ENCODE data around the gene VCL.
A peak's percentile ranks its signal among the peaks of the same experiment; 100 is the strongest.

Gene VCL

DNA sequence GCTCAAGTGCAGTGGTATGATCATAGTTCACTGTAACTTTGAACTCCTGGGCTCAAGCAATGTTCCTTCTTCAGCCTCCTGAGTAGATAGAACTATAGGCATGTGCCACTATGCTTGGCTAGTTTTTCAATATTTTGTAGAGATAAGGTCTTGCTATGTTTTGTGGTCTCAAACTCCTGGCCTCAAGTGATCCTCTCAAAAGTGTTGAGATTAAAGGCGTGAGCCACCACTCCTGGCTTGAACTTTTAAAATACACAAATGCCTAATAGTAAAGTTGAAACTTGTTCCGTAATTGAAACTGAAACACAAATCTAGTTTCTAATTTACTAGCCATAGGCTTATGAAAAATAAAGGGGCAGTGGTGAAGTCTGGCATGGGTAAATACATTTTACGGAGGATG, 87.0 kb downstream of the VCL start:
- peak overlapping the region in 1 of 21 experiments; percentile 14 for H3K27ac ChIP-seq
- H3K4me3 ChIP-seq: no peak overlapping the region

- Histone ChIP-seq H3K4me3 (no peak overlapping the region), H3K27ac (peak overlapping the region in 3 of 21 experiments; percentile 6 to 31 (median 15))
These were observed 88.4 kb downstream of the VCL start for GRCh38 chr10:74086317-74086716.

DNA sequence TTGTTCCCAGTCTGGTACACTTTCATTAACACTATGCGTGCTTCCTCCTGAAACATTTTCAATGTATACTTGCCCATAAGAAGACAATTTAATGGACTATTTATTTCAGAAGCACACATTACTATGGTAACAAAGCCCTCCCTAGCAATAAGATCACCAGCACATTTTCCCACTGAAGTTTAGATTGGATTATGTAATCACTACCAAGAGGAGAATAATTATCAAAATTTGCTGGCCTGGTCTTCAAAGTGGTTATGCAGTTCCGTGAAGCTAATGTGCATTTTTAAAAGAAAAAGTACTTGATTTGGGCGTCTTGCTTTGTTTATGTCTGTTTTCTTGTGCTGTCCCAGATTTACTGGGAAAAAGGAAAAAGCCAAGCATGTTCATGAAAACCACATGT, 90.8 kb downstream of the VCL start:
- no peak overlapping the region for H3K27ac ChIP-seq
- H3K4me3 ChIP-seq: no peak overlapping the region

DNA sequence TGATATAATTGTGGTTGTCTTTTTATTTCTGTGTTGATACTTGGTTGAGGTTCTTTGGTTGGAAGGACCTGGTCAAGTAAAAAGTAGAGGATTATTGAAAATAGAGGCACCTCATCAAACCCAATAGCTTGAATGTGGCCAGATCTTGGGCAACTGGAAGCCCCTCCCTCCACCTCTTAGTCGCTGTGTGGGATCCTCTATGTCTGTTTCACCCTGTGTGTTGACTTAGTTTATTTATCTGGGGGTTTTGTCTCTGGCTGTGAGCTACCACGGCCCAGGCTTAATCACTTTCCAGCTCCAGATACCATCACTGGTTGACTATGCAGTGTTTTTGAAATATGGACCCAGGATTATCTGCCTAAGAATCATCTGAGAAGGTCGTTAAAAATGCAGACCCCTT, 94.5 kb downstream of the VCL start:
- Histone ChIP-seq H3K27ac (no peak overlapping the region), H3K4me3 (no peak overlapping the region)

DNA sequence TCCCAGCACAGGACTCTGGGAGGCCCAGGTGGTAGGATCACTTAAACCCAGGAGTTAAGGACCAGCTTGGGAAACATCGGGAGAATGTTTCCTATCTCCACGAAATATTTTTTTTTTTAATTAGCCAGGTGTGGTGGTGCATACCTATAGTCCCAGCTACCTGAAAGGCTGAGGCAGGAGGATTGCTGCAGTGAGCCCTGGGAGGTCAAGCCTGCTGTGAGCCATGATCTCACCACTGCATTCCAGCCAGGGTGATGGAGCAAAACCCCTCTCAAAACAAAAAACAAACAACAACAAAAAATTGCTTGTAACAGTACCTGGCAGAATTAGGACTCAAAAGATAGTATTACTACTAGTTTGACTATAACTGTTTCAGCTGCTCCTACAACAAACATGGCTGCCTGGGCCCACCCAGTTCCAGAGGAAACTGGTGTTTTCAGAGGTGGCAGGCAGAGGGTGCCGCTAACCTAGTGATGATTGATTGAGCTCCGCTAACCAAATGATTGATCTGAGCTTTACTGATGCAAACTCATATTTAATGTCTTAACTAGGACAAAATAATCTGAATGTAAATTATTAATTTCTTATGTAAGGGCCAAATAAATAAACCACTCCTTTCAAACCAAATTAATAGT, 95.7 kb downstream of the VCL start:
- Histone ChIP-seq H3K4me3 (no peak overlapping the region), H3K27ac (no peak overlapping the region)

- Histone ChIP-seq H3K27ac (no peak overlapping the region), H3K4me3 (no peak overlapping the region)
These were observed 96.3 kb downstream of the VCL start for GRCh38 chr10:74094231-74094630.

DNA sequence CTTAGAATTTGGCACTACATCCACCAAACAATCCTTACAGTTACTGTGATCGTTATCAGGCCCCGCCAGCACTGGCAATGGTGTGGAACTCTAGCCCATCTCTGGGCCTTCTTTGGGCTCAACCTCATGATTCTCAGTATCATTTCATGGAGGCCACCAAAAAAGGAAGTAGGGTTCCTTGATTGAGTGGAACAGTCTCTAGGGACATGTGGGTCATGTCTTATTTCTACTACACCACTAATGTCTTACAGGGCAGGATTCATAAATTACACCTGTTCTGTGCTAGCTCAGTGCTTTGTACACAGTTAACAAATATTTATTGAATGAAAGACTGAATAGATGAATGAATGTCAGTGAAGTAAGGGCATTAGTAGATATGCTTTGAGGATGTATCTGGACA, 98.9 kb downstream of the VCL start:
- H3K4me3 ChIP-seq: no peak overlapping the region
- H3K27ac ChIP-seq: no peak overlapping the region

GRCh38 chr10:74097776-74098175, 99.9 kb downstream of the VCL start:
- Histone ChIP-seq H3K27ac (no peak overlapping the region), H3K4me3 (no peak overlapping the region)

DNA sequence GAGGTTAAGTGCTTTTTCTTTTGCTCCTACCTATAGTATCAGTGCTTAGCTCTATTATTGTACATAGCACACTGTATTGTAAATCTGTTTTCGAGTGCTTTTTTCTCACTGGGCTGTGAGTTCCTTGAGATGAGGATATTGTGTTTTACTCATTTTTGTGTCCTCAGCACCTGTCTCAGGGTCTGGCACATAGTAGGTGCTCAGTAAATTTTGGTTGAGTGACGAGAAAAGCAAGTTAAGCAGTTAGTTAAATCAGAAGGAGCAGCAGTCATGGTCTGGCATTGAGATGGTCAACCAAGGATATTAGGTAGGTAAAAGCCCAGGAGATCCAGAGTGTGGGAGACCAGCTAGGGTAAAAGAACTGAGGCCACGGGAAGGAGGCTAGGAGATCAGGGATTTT, 101.5 kb downstream of the VCL start:
- Histone ChIP-seq H3K4me3 (no peak overlapping the region), H3K27ac (no peak overlapping the region)

GRCh38 chr10:74099836-74100235, 101.9 kb downstream of the VCL start:
- H3K4me3 ChIP-seq: no peak overlapping the region
- no peak overlapping the region for H3K27ac ChIP-seq

DNA sequence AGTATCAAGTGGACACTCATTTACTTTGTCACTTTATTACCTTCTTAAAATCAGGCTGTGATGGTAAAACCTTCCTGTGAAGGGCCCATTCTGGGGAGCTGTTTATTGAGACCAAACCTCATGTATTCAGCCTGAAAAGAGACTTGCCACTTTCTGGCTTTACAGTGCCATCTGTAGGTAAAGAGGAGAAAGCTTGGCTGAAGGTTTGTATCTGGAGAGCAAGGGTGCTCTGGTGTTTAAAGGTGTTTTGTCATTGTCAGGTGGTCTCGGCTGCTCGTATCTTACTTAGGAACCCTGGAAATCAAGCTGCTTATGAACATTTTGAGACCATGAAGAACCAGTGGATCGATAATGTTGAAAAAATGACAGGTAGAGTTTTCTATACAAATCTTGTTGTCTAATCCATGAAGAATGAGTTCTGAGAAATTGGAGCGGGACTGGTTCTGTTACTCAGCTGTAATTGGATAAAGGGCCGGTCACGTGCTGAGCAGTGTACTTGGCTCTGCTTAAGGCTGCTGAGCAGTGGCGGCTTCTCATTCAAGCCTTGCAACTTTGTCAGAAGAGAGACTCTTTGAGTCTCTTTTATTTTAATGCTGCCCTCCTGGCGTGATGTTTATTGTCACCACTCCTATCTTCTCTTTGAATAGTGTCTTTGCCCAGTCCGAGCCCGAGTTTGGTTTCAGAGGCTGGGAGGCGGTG, 105.8 kb downstream of the VCL start:
- Histone ChIP-seq H3K27ac (no peak overlapping the region), H3K4me3 (no peak overlapping the region)

DNA sequence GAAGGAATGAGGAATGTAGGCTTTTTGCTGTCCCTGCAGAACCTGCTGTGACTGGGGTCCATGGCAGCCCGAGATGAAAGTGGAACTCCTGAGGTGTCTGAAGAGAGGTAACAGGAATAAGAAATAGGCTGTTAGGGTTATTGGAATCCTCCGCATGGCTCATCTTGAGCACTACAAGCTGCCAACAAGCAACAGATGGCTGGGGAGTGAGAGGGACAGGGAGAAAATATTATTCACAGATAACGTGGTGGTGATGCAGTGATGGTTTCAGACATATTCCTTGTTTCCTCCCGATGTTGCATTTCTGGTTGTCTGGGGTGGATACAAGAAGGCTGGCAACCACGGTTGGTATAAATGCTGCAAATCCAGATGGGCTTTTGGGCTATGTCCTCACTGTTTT, 106.6 kb downstream of the VCL start:
- Histone ChIP-seq H3K27ac (no peak overlapping the region), H3K4me3 (no peak overlapping the region)

DNA sequence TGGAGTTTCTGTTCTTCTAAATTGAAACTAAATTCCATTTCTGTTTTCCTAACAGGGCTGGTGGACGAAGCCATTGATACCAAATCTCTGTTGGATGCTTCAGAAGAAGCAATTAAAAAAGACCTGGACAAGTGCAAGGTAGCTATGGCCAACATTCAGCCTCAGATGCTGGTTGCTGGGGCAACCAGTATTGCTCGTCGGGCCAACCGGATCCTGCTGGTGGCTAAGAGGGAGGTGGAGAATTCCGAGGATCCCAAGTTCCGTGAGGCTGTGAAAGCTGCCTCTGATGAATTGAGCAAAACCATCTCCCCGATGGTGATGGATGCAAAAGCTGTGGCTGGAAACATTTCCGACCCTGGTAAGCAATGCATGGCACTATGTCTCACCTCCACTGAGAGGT, 107.1 kb downstream of the VCL start:
- no peak overlapping the region for H3K27ac ChIP-seq
- H3K4me3 ChIP-seq: no peak overlapping the region

GRCh38 chr10:74107391-74107790, 109.5 kb downstream of the VCL start:
- H3K27ac ChIP-seq: no peak overlapping the region
- H3K4me3 ChIP-seq: no peak overlapping the region

- Histone ChIP-seq H3K27ac (no peak overlapping the region), H3K4me3 (no peak overlapping the region)
These were observed 111.5 kb downstream of the VCL start for GRCh38 chr10:74109452-74109851.

GRCh38 chr10:74110120-74110519, 112.2 kb downstream of the VCL start:
- Histone ChIP-seq H3K27ac (no peak overlapping the region), H3K4me3 (no peak overlapping the region)

- no peak overlapping the region for H3K4me3 ChIP-seq
These were observed 113.9 kb downstream of the VCL start for GRCh38 chr10:74111799-74112198.

GRCh38 chr10:74113546-74113945, 115.6 kb downstream of the VCL start:
- H3K4me3 ChIP-seq: no peak overlapping the region
- H3K27ac ChIP-seq: peak overlapping the region in 6 of 21 experiments; percentile 2 to 55 (median 28)

More at GRCh38 chr10:74111799-74112198, 113.9 kb downstream of the VCL start:
- no peak overlapping the region for H3K27ac ChIP-seq

- Histone ChIP-seq H3K27ac (peak overlapping the region in 6 of 21 experiments; percentile 2 to 55 (median 34)), H3K4me3 (no peak overlapping the region)
These were observed 116.1 kb downstream of the VCL start for GRCh38 chr10:74114041-74114448.

GRCh38 chr10:74117738-74118137, 119.8 kb downstream of the VCL start:
- H3K27ac ChIP-seq: peak overlapping the region in 1 of 21 experiments; percentile 38
- no peak overlapping the region for H3K4me3 ChIP-seq

GRCh38 chr10:74118804-74119203, 120.9 kb downstream of the VCL start:
- no peak overlapping the region for H3K4me3 ChIP-seq
- H3K27ac ChIP-seq: peak overlapping the region in 6 of 21 experiments; percentile 4 to 53 (median 31)

GRCh38 chr10:74120911-74121310, 123.0 kb downstream of the VCL start:
- H3K27ac ChIP-seq: no peak overlapping the region

More at GRCh38 chr10:74120911-74121310, 123.0 kb downstream of the VCL start:
- no peak overlapping the region for H3K4me3 ChIP-seq
